Measurements from ENCODE around the gene PLXNA4.

Gene PLXNA4

GRCh38 chr7:132207211-132207610 is 369.1 kb downstream of the PLXNA4 start:
- no peak for DNase-seq (ENCODE audit: low read depth)

GRCh38 chr7:132206594-132206993 is 369.7 kb downstream of the PLXNA4 start:
- DNase-seq (ENCODE audit: low read depth), result no peak

GRCh38 chr7:132205509-132205908 is 370.8 kb downstream of the PLXNA4 start:
- no peak for DNase-seq (ENCODE audit: low read depth)

- DNase-seq (ENCODE audit: low read depth), result no peak
These were observed 373.2 kb downstream of the PLXNA4 start for GRCh38 chr7:132203021-132203420.

- no peak for DNase-seq (ENCODE audit: low read depth)
These were observed 373.7 kb downstream of the PLXNA4 start for GRCh38 chr7:132202541-132202940.

GRCh38 chr7:132200141-132200540 is 376.1 kb downstream of the PLXNA4 start:
- DNase-seq (ENCODE audit: low read depth), result no peak

- DNase-seq (ENCODE audit: low read depth), result no peak
These were observed 376.6 kb downstream of the PLXNA4 start for GRCh38 chr7:132199626-132200025.

- no peak for DNase-seq (ENCODE audit: low read depth)
These were observed 378.5 kb downstream of the PLXNA4 start for GRCh38 chr7:132197772-132198171.

GRCh38 chr7:132193898-132194297 is 382.4 kb downstream of the PLXNA4 start:
- no peak for DNase-seq (ENCODE audit: low read depth)

GRCh38 chr7:132192809-132193208 is 383.5 kb downstream of the PLXNA4 start:
- no peak for DNase-seq (ENCODE audit: low read depth)

GRCh38 chr7:132191418-132191817 is 384.9 kb downstream of the PLXNA4 start:
- no peak for DNase-seq (ENCODE audit: low read depth)

GRCh38 chr7:132190683-132191082 is 385.6 kb downstream of the PLXNA4 start:
- no peak for DNase-seq (ENCODE audit: low read depth)

- DNase-seq (ENCODE audit: low read depth), result no peak
These were observed 386.4 kb downstream of the PLXNA4 start for GRCh38 chr7:132189881-132190280.

- DNase-seq (ENCODE audit: low read depth), result no peak
These were observed 388.1 kb downstream of the PLXNA4 start for GRCh38 chr7:132187869-132188789.

- no peak for DNase-seq (ENCODE audit: low read depth)
These were observed 388.9 kb downstream of the PLXNA4 start for GRCh38 chr7:132187391-132187790.

GRCh38 chr7:132185150-132185549 is 391.1 kb downstream of the PLXNA4 start:
- no peak for DNase-seq (ENCODE audit: low read depth)

GRCh38 chr7:132183781-132184380 is 392.4 kb downstream of the PLXNA4 start:
- DNase-seq (ENCODE audit: low read depth), result no peak

GRCh38 chr7:132182992-132183391 is 393.3 kb downstream of the PLXNA4 start:
- DNase-seq (ENCODE audit: low read depth), result no peak

- no peak for DNase-seq (ENCODE audit: low read depth)
These were observed 394.2 kb downstream of the PLXNA4 start for GRCh38 chr7:132181946-132182685.

- no peak for DNase-seq (ENCODE audit: low read depth)
These were observed 394.9 kb downstream of the PLXNA4 start for GRCh38 chr7:132181371-132181770.

- DNase-seq (ENCODE audit: low read depth), result no peak
These were observed 395.8 kb downstream of the PLXNA4 start for GRCh38 chr7:132180481-132180880.

- DNase-seq (ENCODE audit: low read depth), result no peak
These were observed 396.6 kb downstream of the PLXNA4 start for GRCh38 chr7:132179681-132180080.

- DNase-seq (ENCODE audit: low read depth), result no peak
These were observed 397.2 kb downstream of the PLXNA4 start for GRCh38 chr7:132179080-132179430.
